ENCODE measurements around the gene HEYL.

DNA sequence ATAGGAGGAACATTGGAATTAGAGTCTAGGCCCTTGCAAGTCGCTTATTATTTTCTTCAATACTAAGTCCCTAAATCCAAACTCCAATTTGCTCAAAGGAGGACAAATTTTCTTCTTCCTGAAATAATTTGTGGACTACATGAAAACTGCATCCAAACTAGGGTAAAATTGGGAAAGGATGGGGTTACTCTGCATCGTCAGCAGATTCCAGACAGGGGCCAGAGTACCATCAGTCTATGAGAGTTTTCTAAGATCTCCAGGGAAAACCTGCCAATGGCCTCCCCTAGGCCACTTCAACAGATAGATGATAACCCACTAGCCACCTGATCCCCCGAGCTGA, 508 bp downstream of the HEYL start:
- TF ChIP-seq, protein P1, sequence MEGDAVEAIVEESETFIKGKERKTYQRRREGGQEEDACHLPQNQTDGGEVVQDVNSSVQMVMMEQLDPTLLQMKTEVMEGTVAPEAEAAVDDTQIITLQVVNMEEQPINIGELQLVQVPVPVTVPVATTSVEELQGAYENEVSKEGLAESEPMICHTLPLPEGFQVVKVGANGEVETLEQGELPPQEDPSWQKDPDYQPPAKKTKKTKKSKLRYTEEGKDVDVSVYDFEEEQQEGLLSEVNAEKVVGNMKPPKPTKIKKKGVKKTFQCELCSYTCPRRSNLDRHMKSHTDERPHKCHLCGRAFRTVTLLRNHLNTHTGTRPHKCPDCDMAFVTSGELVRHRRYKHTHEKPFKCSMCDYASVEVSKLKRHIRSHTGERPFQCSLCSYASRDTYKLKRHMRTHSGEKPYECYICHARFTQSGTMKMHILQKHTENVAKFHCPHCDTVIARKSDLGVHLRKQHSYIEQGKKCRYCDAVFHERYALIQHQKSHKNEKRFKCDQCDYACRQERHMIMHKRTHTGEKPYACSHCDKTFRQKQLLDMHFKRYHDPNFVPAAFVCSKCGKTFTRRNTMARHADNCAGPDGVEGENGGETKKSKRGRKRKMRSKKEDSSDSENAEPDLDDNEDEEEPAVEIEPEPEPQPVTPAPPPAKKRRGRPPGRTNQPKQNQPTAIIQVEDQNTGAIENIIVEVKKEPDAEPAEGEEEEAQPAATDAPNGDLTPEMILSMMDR (IDR thresholded peaks at IDR 0.05; ENCODE audit: low read depth, low read length) = no peak
- no peak for TF ChIP-seq POLR2A (IDR thresholded peaks at IDR 0.05; ENCODE audit: extremely low read depth, insufficient read length)
- TF ChIP-seq, protein P2, sequence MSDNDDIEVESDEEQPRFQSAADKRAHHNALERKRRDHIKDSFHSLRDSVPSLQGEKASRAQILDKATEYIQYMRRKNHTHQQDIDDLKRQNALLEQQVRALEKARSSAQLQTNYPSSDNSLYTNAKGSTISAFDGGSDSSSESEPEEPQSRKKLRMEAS (IDR thresholded peaks at IDR 0.05; ENCODE audit: low read depth, low read length) = no peak

Data from NB4 (cell line).